AG04449 (cell line): ENCODE data around the gene ARMC9.
"Not testable (repeated sequence)": the region's sequence is repeated elsewhere in the genome, so short reads cannot be mapped to it uniquely, and the experiment has no call there.

Experiments
- CTCF ChIA-PET: fragments of 350-600 bp; formaldehyde crosslinking; extraction: SDS; loops from one replicate; lab custom pipeline; 2021; ENCODE audit warnings: antibody characterized with exemption; lab: Yijun Ruan, JAX
- POLR2A ChIA-PET: fragments of 400-600, 350-600 bp; formaldehyde crosslinking; extraction: SDS; loops from one replicate; lab custom pipeline; 2020; ENCODE audit warnings: antibody characterized with exemption, inconsistent platforms; lab: Yijun Ruan, JAX
- DNase-seq: peaks from one replicate; pipeline ENCODE4 v3.0.0-alpha.2; 2010; ENCODE audit warnings: low read depth, low spot score
- H3K4me3 ChIP-seq: 2 replicates; pipeline ENCODE4 v1.5.1; 2011; ENCODE audit warnings: low read depth, mild to moderate bottlenecking, control low read depth, low read length
- TF ChIP-seq, protein P1 (sequence below): IDR thresholded peaks from one replicate; pipeline ENCODE4 v1.5.1; 2011; ENCODE audit warnings: mild to moderate bottlenecking, moderate library complexity, low read length, control low read depth, inconsistent platforms; ENCODE audit not compliant: insufficient read depth; ENCODE audit errors: missing control alignments

ARMC9 gene

DNA sequence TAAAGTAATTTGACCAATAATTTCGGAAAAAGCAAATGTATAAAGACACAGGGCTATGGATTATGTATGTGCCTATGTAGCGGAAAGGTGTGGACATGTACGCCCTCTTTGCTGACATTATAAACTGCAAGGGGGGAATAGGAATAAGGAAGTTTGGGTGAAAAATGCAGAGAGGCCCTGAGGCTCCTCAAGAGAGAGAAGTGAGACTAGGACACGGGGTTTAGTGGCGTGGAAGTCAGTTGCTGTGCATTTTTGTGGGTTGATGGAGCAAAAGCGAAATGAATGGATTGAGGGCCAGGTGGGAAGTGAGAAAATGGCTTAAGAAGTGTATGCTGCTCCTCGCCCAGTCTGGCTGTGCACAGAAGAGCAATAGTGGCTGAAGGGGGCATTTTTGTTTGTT, 100.8 kb downstream of the ARMC9 start:
- ChIA-PET CTCF (interaction anchor here (0.7 to 8.2 kb wide), 10 partner anchors 8 to 117 kb away, joined by 3 to 206 read pairs (median 6); no protein-coding TSS in a partner anchor), POLR2A (no interaction called here)
- H3K4me3 ChIP-seq = no peak overlapping the region
- no peak for DNase-seq
- TF ChIP-seq, protein P1, sequence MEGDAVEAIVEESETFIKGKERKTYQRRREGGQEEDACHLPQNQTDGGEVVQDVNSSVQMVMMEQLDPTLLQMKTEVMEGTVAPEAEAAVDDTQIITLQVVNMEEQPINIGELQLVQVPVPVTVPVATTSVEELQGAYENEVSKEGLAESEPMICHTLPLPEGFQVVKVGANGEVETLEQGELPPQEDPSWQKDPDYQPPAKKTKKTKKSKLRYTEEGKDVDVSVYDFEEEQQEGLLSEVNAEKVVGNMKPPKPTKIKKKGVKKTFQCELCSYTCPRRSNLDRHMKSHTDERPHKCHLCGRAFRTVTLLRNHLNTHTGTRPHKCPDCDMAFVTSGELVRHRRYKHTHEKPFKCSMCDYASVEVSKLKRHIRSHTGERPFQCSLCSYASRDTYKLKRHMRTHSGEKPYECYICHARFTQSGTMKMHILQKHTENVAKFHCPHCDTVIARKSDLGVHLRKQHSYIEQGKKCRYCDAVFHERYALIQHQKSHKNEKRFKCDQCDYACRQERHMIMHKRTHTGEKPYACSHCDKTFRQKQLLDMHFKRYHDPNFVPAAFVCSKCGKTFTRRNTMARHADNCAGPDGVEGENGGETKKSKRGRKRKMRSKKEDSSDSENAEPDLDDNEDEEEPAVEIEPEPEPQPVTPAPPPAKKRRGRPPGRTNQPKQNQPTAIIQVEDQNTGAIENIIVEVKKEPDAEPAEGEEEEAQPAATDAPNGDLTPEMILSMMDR = no peak

DNA sequence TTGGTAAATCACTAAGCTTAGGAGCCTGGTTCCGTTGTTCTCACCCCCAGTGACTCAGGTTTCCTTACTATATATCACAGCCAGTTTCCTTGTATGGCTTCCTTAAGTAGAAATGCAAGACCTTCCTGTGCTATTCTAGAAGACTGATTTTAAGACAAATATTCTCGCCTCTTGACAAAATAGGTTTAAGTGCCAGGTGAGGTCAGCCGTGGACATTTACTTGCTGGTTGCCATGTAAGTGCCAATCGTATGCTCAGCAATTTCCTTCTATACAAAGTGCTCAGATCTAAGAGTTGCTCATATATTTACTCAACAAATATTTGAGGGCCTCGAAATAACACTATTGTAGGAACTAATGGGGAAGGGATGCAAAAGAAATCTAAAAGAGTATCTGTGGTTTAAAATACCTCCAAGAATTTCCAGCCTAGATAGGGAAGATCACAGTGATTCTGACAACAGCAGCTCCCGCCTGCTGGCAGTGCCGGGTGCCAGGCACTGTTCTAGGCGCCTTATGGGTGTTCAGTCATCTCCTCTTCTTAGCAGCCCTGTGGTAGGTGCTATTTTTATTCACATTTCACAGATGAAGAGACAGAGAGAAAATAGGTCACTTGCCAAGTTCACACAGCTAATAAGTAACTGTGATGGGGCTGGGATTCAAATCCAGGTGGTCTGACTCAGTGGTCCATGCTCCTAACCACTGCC, 101.7 kb downstream of the ARMC9 start:
- no peak for DNase-seq
- no peak overlapping the region for H3K4me3 ChIP-seq
- TF ChIP-seq, protein P1 = no peak
- ChIA-PET POLR2A (no interaction called here), CTCF (interaction anchor here (0.7 to 8.2 kb wide), 9 partner anchors 9 to 116 kb away, joined by 3 to 206 read pairs (median 6); no protein-coding TSS in a partner anchor)

DNA sequence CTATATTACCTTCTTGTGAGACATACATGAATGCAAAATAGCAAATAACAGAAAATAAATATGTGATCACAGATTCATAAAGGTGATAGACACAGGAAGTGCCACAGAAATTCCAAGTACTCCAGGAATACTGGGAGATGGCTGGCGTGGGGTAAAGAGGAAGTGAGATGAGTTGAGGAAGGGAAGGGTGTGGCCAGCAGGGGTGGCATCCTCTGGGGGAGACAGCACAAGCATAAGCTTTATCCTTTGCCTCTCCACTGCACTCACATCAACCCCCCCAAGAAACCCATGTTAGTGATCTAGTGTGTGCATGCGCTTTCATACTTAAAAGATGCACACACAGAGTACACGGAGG, 102.3 kb downstream of the ARMC9 start:
- TF ChIP-seq, protein P1 = no peak
- ChIA-PET CTCF (interaction anchor here (0.7 to 8.2 kb wide), 5 partner anchors 10 to 108 kb away, joined by 3 to 206 read pairs (median 8); no protein-coding TSS in a partner anchor), POLR2A (no interaction called here)
- DNase-seq = no peak
- no peak overlapping the region for H3K4me3 ChIP-seq

DNA sequence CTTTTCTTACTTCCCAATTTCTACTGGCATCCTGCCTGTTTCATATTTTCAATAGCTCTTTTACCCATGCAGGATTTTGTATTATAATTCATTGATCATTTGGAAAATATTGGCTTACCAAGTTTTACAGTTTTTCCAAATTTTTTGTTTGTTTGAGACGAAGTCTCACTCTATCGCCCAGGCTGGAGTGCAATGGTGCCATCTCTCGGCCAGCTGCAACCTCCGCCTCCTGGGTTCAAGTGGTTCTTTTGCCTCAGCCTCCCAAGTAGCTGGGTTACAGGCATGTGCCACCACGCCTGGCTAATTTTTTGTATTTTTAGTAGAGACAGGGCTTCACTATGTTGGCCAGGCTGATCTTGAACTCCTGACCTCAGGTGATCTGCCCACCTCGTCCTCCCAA, 105.8 kb downstream of the ARMC9 start:
- H3K4me3 ChIP-seq, DNase-seq, POLR2A ChIA-PET: not testable (repeated sequence)
- CTCF ChIA-PET = interaction anchor here (2.0 to 4.0 kb wide), 3 partner anchors 8 to 108 kb away, joined by 6 to 28 read pairs (median 6); no protein-coding TSS in a partner anchor

DNA sequence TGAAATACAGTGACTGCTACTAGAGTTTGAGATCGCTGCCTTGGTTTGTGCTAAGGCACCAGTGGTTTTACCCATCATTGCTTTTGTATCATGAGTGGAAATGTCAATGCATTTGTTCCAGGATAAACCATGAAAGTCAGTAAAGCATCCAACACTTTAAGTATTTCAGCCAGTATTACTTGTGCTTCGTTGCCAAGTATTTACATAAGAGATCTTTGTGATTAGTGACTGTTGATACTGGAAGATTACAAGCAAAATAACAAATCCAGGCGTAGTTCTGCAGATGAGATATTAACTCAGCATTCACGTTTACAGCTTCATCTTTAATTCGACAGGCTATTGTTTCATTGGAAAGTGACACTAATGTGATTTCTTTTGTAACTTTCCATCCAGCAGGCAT, 106.8 kb downstream of the ARMC9 start:
- ChIA-PET CTCF (interaction anchor here (1.3 to 4.0 kb wide), 4 partner anchors 8 to 146 kb away, joined by 4 to 28 read pairs (median 6); no protein-coding TSS in a partner anchor), POLR2A (no interaction called here)
- TF ChIP-seq, protein P1 = no peak
- H3K4me3 ChIP-seq = no peak overlapping the region
- DNase-seq = no peak

DNA sequence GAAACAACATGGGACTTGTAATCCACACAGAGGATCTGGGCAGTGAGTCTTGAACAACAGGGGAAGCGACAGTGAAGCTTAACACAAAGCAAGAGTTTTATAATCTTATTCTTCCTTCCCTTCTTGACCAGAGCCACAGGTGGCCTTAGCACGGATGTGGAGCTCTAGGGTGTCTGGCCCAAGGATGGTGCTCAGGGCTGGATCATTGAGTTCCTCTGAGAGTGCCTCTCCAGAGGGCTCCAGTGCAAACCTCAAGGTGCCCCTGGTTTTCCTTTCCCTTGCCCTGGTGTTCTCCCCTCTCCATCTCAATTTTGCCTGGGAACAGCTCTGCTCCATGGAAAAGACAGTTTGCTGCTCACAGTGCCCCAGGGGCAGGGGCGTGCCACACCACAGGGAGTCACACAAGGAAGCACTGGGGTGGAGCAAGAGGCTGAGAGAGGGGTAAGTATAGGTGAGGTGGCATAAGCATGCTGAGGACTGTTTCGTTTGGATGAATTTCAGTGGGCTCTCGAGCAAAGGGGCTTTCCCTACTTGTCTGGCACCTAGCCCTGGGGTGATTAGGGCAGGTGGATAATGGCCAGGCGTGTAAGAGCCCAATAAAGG, 108.5 kb downstream of the ARMC9 start:
- H3K4me3 ChIP-seq = no peak overlapping the region
- POLR2A ChIA-PET = no interaction called here
- no peak for DNase-seq
- CTCF ChIA-PET = interaction anchor here (0.8 to 4.0 kb wide), 4 partner anchors 10 to 204 kb away, joined by 3 to 28 read pairs (median 4); no protein-coding TSS in a partner anchor
- TF ChIP-seq, protein P1 = no peak
